ENCODE results near the gene TLK1. TPM values are rescaled to one million over a fixed set of nuclear protein-coding genes. Genes with fewer than 3 reads are reported as not detected.

The TLK1 gene
- total and polyA plus RNA-seq, 9 of the 15 experiments (the other 6 are each of a cell fraction or from before 2014, with no cell fraction given), result 20.2 to 101 (median 40.5) TPM

GRCh38 chr2:171159372-171160118 lies 1.1 kb downstream of the TLK1 start (continued):
- TF ChIP-seq BDP1 (IDR thresholded peaks at IDR 0.05; ENCODE audit: insufficient read depth, insufficient read length) (no peak), ZBTB8A (IDR thresholded peaks at IDR 0.05; ENCODE audit: partially characterized antibody) (no peak), RBFOX2 (IDR thresholded peaks at IDR 0.05; ENCODE audit: low read depth, low read length) (no peak), ARHGAP35 (IDR thresholded peaks at IDR 0.05; ENCODE audit: partially characterized antibody) (no peak), SFPQ (IDR thresholded peaks at IDR 0.05; ENCODE audit: low read depth, low read length) (no peak), RNF2 (IDR thresholded peaks at IDR 0.05) (peak; percentile 29; the same call in 1 of the 2 replicates), NCOA1 (IDR thresholded peaks at IDR 0.05; ENCODE audit: low read depth) (no peak), SUPT5H (IDR thresholded peaks at IDR 0.05) (peak; percentile 11; the same call in 1 of the 2 replicates), EGR1 (conservative IDR thresholded peaks at IDR 0.05) (no peak), CEBPG (CRISPR knock-in tag; IDR thresholded peaks at IDR 0.05) (no peak), CEBPG (tag; conservative IDR thresholded peaks at IDR 0.05 in 1 of 2, IDR thresholded peaks at IDR 0.05 in 1 of 2) (no peak), RBM25 (IDR thresholded peaks at IDR 0.05; ENCODE audit: low read depth, low read length, severe bottlenecking) (no peak), SNAPC5 (CRISPR knock-in tag; IDR thresholded peaks at IDR 0.05) (no peak), XRCC5 (IDR thresholded peaks at IDR 0.05; ENCODE audit: low read depth, low read length) (0 out of 2 replicates have a peak, but pooled peaks have one; percentile 58), ZHX1 (conservative IDR thresholded peaks at IDR 0.05; ENCODE audit: low read length) (no peak), CLOCK (CRISPR knock-in tag; IDR thresholded peaks at IDR 0.05; ENCODE audit: borderline replicate concordance) (no peak), SNRNP70 (optimal IDR thresholded peaks at IDR 0.05; ENCODE audit: low read depth, low read length) (no peak), ELK3 (CRISPR knock-in tag; IDR thresholded peaks at IDR 0.05) (no peak), KLF1 (tag; IDR thresholded peaks at IDR 0.05) (no peak), SMARCA5 (IDR thresholded peaks at IDR 0.05) (no peak)

Measured in K562 (cell line).